Suprapubic skin (tissue), 4 donors: ENCODE data around the gene KLHL14.

Source experiments
- CTCF ChIP-seq, 2 donors: fragments of 200-600 bp in 1 of 2; fragments of 450-650 bp in 1 of 2; sonication (generic) in 1 of 2; IDR thresholded peaks; one replicate each; pipeline ENCODE4 v1.5.1; 2016 to 2019; ENCODE audit warnings: antibody characterized with exemption in 2 of 2, mild to moderate bottlenecking in 1 of 2, moderate library complexity in 1 of 2
- EP300 ChIP-seq: sonication (generic); formaldehyde crosslinking; IDR thresholded peaks from one replicate; pipeline ENCODE4 v1.6.1; 2017; ENCODE audit warnings: antibody characterized with exemption
- POLR2A ChIP-seq, 2 donors: fragments of 450-650 bp; IDR thresholded peaks; one replicate each; pipeline ENCODE4 v1.6.1; 2017; ENCODE audit warnings: antibody characterized with exemption in 2 of 2, mild to moderate bottlenecking in 2 of 2, moderate library complexity in 2 of 2
- POLR2AphosphoS5 ChIP-seq, 3 donors: sonication (generic); formaldehyde crosslinking; IDR thresholded peaks; one replicate each; pipeline ENCODE4 v1.6.1; 2017; ENCODE audit warnings: antibody characterized with exemption in 3 of 3

- TF ChIP-seq CTCF (IDR thresholded peaks at IDR 0.05) (no peak), POLR2AphosphoS5 (IDR thresholded peaks at IDR 0.05) (no peak), POLR2A (IDR thresholded peaks at IDR 0.05) (no peak), EP300 (no peak)
Measured at GRCh38 chr18:32822197-32822596, 49.4 kb upstream of the KLHL14 start.
